SU-DHL-6 (cell line): ENCODE data around the gene DMRTB1.

Experiments used
- EZH2phosphoT487 ChIP-seq: fragments of 200-600 bp; sonication (generic), shearing (Covaris generic); conservative IDR thresholded peaks from 2 replicates; pipeline ENCODE4 v1.6.1; 2018; ENCODE audit warnings: mild to moderate bottlenecking, antibody characterized with exemption, low read length, moderate library complexity, mixed read lengths
- TF ChIP-seq, protein P1 (sequence below): fragments of 200-600 bp; sonication (generic); IDR thresholded peaks from one replicate; pipeline ENCODE4 v1.5.1; 2017; ENCODE audit warnings: antibody characterized with exemption, mild to moderate bottlenecking, low read length, moderate library complexity; ENCODE audit not compliant: insufficient read depth, poor library complexity, severe bottlenecking

DNA sequence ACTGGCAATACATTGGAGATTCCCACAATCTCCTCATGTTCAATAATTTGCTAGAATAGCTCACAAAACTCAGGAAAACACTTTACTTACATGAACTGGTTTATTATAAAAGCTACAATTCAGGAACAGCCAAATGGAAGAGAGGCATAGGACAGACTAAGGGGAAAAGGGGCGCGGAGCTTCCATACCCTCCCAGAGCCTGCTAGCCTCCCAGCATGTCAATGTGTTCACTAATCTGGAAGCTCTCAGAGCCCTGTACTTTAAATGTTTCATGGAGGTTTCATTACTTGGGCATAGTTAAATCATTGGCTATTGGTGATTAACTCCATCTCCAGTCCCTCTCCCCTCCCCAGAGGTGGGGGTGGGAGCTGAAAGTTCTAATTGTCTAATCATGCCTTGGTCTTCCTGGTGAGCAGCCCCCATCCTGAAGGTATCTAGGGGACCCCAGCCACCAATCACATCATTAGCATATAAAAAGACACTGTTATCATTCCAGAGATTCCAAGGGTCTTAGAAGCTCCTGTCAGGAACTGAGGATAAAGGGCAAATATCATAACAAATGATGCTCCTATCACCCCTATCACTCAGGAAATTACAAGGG, 10.9 kb upstream of the DMRTB1 start:
- TF ChIP-seq, protein P1, sequence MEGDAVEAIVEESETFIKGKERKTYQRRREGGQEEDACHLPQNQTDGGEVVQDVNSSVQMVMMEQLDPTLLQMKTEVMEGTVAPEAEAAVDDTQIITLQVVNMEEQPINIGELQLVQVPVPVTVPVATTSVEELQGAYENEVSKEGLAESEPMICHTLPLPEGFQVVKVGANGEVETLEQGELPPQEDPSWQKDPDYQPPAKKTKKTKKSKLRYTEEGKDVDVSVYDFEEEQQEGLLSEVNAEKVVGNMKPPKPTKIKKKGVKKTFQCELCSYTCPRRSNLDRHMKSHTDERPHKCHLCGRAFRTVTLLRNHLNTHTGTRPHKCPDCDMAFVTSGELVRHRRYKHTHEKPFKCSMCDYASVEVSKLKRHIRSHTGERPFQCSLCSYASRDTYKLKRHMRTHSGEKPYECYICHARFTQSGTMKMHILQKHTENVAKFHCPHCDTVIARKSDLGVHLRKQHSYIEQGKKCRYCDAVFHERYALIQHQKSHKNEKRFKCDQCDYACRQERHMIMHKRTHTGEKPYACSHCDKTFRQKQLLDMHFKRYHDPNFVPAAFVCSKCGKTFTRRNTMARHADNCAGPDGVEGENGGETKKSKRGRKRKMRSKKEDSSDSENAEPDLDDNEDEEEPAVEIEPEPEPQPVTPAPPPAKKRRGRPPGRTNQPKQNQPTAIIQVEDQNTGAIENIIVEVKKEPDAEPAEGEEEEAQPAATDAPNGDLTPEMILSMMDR: no peak
- TF ChIP-seq EZH2phosphoT487: no peak
